ENCODE data around the gene IGF1.

GRCh38 chr12:102498471-102498870 is 18.1 kb upstream of the IGF1 start:
- TF ChIP-seq ZBTB40 (IDR thresholded peaks at IDR 0.05; ENCODE audit: borderline replicate concordance) (no peak), E2F4 (IDR thresholded peaks at IDR 0.05; ENCODE audit: low read depth, low read length) (no peak), CTCF (IDR thresholded peaks at IDR 0.05 in 2 of 3, conservative IDR thresholded peaks at IDR 0.05 in 1 of 3; ENCODE audit: control insufficient read depth in 2 of 3, extremely low read depth in 1 of 3, insufficient read depth in 1 of 3, low read depth in 3 of 3, low read length in 3 of 3) (no peak), HCFC1 (IDR thresholded peaks at IDR 0.05; ENCODE audit: low read length) (no peak), ZZZ3 (IDR thresholded peaks at IDR 0.05; ENCODE audit: control insufficient read depth, insufficient read length, low read depth) (no peak)
- TF ChIP-seq, protein P1, sequence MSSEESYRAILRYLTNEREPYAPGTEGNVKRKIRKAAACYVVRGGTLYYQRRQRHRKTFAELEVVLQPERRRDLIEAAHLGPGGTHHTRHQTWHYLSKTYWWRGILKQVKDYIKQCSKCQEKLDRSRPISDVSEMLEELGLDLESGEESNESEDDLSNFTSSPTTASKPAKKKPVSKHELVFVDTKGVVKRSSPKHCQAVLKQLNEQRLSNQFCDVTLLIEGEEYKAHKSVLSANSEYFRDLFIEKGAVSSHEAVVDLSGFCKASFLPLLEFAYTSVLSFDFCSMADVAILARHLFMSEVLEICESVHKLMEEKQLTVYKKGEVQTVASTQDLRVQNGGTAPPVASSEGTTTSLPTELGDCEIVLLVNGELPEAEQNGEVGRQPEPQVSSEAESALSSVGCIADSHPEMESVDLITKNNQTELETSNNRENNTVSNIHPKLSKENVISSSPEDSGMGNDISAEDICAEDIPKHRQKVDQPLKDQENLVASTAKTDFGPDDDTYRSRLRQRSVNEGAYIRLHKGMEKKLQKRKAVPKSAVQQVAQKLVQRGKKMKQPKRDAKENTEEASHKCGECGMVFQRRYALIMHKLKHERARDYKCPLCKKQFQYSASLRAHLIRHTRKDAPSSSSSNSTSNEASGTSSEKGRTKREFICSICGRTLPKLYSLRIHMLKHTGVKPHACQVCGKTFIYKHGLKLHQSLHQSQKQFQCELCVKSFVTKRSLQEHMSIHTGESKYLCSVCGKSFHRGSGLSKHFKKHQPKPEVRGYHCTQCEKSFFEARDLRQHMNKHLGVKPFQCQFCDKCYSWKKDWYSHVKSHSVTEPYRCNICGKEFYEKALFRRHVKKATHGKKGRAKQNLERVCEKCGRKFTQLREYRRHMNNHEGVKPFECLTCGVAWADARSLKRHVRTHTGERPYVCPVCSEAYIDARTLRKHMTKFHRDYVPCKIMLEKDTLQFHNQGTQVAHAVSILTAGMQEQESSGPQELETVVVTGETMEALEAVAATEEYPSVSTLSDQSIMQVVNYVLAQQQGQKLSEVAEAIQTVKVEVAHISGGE (CRISPR knock-in tag; IDR thresholded peaks at IDR 0.05), result no peak
